ENCODE data around the gene ATRNL1. TPM values are rescaled to one million over a fixed set of nuclear protein-coding genes. Genes with fewer than 3 reads are reported as not detected.

ATRNL1 gene
- total and polyA plus RNA-seq, 2 experiments from 2014 or later, result 4.8 to 29.7 TPM

DNA sequence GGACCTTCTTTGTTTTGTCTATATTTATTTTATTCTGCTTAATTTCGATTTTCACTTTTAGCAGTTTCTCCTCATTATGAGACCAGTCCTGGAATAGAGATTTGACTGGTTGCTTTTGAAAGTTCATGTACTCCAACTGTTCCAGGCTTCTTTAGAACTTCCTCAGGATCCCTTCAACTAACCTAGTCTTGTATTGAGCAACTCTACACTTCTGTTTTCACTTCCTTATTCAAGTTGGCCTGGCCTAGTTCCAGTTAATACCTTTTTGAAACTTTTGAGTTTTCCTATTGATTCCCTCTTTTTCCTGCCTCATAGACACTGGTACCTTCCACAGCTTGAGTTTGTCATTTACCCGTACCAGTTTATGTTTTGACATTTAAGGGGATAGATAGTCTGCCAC is 421.7 kb downstream of the ATRNL1 start:
- no peaks in the 10 kb centered on the region for H3F3A ChIP-seq (replicated peaks; ENCODE audit: low read depth)
- H3K36me3 Mint-ChIP-seq (ENCODE audit: low read depth), result peaks cover 3% of the 10 kb centered on the region; the same call in 1 of the 3 replicates
- no peaks in the 10 kb centered on the region for H3K27me3 Mint-ChIP-seq (ENCODE audit: insufficient read depth, low read depth, poor library complexity)
- H3K9me3 Mint-ChIP-seq, result peaks cover 11% of the 10 kb centered on the region; the same call in 2 of the 3 replicates
- H3K36me3 ChIP-seq (ENCODE audit: insufficient read depth), result no peaks in the 10 kb centered on the region
- no peak for DNase-seq (ENCODE audit: low spot score)
- H4K20me1 ChIP-seq (replicated peaks; ENCODE audit: insufficient read depth), result no peaks in the 10 kb centered on the region
- no peak overlapping the region for H3K4me3 ChIP-seq
- H3K4me1 Mint-ChIP-seq, result no peaks in the 10 kb centered on the region
- H3K4me2 ChIP-seq, result no peak overlapping the region
- no peak overlapping the region for H2AFZ ChIP-seq
- TF ChIP-seq JUNB (IDR thresholded peaks at IDR 0.05; ENCODE audit: unreplicated experiment), result no peak
- TF ChIP-seq, protein P1, sequence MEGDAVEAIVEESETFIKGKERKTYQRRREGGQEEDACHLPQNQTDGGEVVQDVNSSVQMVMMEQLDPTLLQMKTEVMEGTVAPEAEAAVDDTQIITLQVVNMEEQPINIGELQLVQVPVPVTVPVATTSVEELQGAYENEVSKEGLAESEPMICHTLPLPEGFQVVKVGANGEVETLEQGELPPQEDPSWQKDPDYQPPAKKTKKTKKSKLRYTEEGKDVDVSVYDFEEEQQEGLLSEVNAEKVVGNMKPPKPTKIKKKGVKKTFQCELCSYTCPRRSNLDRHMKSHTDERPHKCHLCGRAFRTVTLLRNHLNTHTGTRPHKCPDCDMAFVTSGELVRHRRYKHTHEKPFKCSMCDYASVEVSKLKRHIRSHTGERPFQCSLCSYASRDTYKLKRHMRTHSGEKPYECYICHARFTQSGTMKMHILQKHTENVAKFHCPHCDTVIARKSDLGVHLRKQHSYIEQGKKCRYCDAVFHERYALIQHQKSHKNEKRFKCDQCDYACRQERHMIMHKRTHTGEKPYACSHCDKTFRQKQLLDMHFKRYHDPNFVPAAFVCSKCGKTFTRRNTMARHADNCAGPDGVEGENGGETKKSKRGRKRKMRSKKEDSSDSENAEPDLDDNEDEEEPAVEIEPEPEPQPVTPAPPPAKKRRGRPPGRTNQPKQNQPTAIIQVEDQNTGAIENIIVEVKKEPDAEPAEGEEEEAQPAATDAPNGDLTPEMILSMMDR (conservative IDR thresholded peaks at IDR 0.05; ENCODE audit: low read depth in 2 of 2), result no peak
- TF ChIP-seq CREB1 (CRISPR knock-in tag; IDR thresholded peaks at IDR 0.05; ENCODE audit: low read depth), result no peak
- TF ChIP-seq STAT1 (IDR thresholded peaks at IDR 0.05; ENCODE audit: unreplicated experiment), result no peak
- TF ChIP-seq ZNF331 (CRISPR knock-in tag; IDR thresholded peaks at IDR 0.05; ENCODE audit: low read depth), result no peak
- no peak for TF ChIP-seq NANOG (IDR thresholded peaks at IDR 0.05; ENCODE audit: borderline replicate concordance)
- no peak for TF ChIP-seq ZNF114 (CRISPR knock-in tag; IDR thresholded peaks at IDR 0.05)
- no peak for TF ChIP-seq POLR2AphosphoS5 (IDR thresholded peaks at IDR 0.05; ENCODE audit: low read depth)
- TF ChIP-seq REST (IDR thresholded peaks at IDR 0.05; ENCODE audit: unreplicated experiment), result no peak
- TF ChIP-seq EZH2 (IDR thresholded peaks at IDR 0.05; ENCODE audit: low read depth, unreplicated experiment), result no peak
- no peak for TF ChIP-seq ZNF462 (CRISPR knock-in tag; IDR thresholded peaks at IDR 0.05)
- TF ChIP-seq EZH2phosphoT487 (IDR thresholded peaks at IDR 0.05; ENCODE audit: unreplicated experiment), result no peak
- no peak for TF ChIP-seq ETS1 (IDR thresholded peaks at IDR 0.05)
- no peak overlapping the region for H3K27ac Mint-ChIP-seq
- H3K27ac ChIP-seq (ENCODE audit: low read depth), result no peak overlapping the region
- no peaks in the 10 kb centered on the region for H3K4me1 ChIP-seq (ENCODE audit: insufficient read depth)
- no peak overlapping the region for H3K4me3 Mint-ChIP-seq
- no peak for ATAC-seq
- H3K79me2 ChIP-seq (replicated peaks; ENCODE audit: insufficient read depth), result no peaks in the 10 kb centered on the region
- H3K9me2 ChIP-seq (ENCODE audit: insufficient read depth), result no peaks in the 10 kb centered on the region
- H3K27me3 ChIP-seq (ENCODE audit: insufficient read depth), result no peaks in the 10 kb centered on the region

All from GM23338 (cell line).